GM12865 (cell line): ENCODE results near the gene S1PR3.

ENCODE experiments used
- DNase-seq: peaks from one replicate; pipeline ENCODE4 v3.0.0; 2010; ENCODE audit warnings: low read depth
- H3K4me3 ChIP-seq: 2 replicates; pipeline ENCODE4 v1.5.1; 2011; ENCODE audit warnings: mild to moderate bottlenecking, low read depth, low read length, control low read depth
- TF ChIP-seq, protein P1 (sequence below): IDR thresholded peaks from 2 replicates; pipeline ENCODE4 v1.5.1; 2011; ENCODE audit warnings: low read length, control low read depth, low read depth, inconsistent platforms; ENCODE audit not compliant: insufficient read depth; ENCODE audit errors: missing control alignments

S1PR3 gene

DNA sequence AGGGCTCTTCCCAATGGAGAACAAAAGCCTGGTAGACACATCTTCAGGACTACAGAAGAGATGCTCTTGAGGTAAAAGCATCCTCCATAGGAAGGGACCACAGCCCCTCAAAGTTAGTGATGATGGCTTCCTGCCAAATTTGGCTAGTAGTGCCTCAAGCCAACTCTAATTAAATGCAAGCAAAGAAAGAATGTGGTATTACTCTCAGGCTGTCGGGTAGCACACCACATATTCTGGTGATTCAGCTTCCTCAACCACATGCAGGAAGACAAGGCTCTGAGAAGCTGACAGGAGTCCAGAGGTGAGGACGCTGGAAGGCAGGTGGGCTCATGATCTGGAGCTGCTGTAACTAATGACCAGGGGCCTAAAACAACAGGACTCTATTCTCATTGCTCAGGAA lies 37.2 kb upstream of the S1PR3 start:
- TF ChIP-seq, protein P1, sequence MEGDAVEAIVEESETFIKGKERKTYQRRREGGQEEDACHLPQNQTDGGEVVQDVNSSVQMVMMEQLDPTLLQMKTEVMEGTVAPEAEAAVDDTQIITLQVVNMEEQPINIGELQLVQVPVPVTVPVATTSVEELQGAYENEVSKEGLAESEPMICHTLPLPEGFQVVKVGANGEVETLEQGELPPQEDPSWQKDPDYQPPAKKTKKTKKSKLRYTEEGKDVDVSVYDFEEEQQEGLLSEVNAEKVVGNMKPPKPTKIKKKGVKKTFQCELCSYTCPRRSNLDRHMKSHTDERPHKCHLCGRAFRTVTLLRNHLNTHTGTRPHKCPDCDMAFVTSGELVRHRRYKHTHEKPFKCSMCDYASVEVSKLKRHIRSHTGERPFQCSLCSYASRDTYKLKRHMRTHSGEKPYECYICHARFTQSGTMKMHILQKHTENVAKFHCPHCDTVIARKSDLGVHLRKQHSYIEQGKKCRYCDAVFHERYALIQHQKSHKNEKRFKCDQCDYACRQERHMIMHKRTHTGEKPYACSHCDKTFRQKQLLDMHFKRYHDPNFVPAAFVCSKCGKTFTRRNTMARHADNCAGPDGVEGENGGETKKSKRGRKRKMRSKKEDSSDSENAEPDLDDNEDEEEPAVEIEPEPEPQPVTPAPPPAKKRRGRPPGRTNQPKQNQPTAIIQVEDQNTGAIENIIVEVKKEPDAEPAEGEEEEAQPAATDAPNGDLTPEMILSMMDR: no peak

DNA sequence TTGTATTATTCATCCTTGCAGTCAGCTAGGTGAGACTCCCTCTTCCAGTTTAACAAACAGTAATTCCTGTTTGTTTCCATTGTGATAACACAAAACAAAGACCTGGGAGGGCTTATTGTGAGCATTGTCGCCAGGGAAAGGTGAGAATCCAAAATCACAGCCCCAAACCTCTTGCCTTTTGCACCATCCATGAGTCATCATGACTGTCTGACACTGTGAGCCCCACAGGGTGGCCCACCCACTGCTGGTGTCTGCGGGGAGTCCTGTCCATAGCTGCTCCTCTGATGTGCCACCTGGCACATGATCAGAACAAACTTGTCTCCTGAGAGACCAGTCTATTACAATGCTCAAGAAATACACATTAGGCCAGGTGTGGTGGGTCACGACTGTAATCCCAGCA lies 33.7 kb upstream of the S1PR3 start:
- no peak overlapping the region for H3K4me3 ChIP-seq
- DNase-seq: no peak
- TF ChIP-seq, protein P1: no peak

More for the DNA sequence above, 37.2 kb upstream of the S1PR3 start:
- no peak overlapping the region for H3K4me3 ChIP-seq
- no peak for DNase-seq

DNA sequence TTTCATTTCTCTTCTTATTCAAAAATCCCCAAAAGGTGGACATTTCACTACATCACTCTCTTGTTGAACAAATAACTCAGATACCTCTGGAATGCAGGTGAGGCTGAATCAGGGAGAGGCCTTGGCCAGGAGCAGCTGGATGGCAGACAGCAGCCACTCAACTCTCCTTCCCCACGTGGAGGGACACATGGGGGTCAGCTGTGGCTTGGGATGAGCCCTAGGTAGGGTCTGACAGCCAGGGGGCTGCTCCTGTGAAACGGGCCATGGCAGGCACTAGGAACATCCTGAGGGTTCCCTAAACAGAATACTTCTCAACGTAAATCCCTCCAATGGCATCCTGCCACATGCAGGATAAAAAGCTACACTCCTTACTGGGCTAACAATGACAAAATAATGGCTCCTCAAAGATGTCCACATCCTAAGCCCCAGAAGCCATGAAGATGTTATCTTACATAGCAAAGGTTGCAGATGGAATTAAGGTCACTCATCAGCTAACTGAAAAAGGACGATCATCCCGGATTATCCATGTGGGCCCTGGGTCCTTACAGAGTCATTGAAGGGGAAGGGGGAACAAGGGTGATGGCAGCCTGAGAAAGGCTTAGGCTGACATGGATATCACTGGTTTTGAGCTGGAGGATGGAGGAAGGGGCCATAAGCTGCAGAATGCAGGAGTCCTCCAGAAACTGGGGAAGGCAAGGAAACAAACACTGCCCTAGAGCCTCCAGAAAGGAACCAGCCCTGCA lies 31.4 kb upstream of the S1PR3 start:
- DNase-seq: no peak

DNA sequence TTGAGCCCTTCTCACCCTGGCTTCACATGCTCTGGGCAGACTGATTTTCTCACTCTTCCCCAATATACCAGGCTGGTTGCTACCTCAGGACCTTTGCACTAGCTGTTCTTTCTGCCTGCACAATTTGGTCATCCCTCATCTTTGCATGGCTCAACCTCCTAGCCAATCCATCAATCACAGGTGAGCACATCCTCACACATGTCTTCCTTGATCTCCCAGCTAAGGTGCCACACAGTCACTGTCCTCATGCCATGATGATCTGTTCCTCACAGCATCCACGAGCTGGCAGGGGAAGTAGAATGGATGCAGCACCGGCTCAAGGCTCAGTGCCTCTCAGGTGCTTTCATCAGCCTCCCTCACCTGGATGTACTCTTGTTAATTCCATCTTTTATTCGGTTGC lies 30.6 kb upstream of the S1PR3 start:
- DNase-seq: no peak
- TF ChIP-seq, protein P1: no peak
- no peak overlapping the region for H3K4me3 ChIP-seq

More for the DNA sequence above, 31.4 kb upstream of the S1PR3 start:
- H3K4me3 ChIP-seq: no peak overlapping the region
- TF ChIP-seq, protein P1: no peak

DNA sequence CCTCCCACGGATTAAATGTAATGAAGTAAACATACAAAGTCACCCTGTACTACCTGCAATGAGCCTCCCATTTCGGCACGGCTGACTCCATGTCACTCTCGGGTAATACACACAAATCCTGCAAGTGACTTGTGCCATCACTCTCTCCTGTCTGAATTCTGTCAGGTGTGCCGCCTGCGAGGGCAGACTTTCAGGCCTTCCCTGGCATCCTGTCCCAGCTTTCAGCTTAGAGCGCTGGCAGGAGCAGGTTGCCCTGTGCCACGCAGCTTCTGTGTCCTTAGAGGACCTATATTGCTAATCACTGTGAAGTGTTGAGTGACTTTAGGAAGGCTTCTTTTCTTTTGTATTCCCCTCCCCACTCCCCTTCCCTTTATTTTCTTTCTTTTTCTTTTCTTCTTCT lies 25.8 kb upstream of the S1PR3 start:
- H3K4me3 ChIP-seq: no peak overlapping the region
- no peak for DNase-seq
- TF ChIP-seq, protein P1: no peak

DNA sequence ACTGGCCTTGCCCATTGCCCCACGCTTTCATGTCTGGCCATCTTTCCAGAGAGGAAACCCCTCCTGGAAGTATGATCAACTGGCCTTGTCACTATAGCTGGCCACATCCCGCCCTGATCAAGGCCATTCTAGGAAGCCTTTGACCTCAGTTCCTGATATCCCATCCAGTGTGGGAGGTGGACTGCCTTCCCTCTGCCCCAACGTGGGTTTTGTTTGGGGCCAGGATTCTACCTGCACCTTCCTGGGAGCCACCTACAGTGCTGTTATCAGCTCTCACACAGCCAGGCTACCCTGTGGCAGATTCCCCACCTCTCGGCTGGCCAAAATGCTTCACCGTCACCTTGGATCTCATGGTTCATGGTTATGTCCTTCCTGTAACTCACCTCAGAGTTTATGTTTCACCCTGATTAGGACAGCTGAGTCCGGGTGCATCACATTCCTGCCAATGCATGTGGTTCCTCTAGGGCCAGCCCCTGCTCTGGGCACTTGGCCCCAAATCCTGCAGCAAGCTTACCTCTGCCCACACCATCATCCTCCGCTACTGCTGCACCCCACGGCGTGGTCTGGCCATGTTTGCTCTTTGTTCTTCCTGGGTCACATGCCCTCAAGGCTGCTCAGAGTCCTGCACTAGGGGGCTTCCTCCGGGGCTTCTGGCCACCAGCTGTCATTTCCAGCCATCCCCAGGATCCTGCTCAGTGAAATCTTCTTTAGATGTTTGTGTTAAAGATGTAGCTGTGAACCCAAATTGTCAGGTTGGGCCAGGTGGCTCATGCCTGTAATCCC lies 24.2 kb upstream of the S1PR3 start:
- DNase-seq: no peak
- H3K4me3 ChIP-seq: no peak overlapping the region
- TF ChIP-seq, protein P1: no peak
